K562 (cell line): ENCODE results near the gene RNF121. TPM values are rescaled to one million over a fixed set of nuclear protein-coding genes. Genes with fewer than 3 reads are reported as not detected.
"Not testable (repeated sequence)": the region's sequence is repeated elsewhere in the genome, so short reads cannot be mapped to it uniquely, and the experiment has no call there.

Experiments
- ATAC-seq: fragments of 200-7000 bp; cut with Tn5 transposase; 3 replicates; pipeline ENCODE4 v1.9.1; 2020; ENCODE audit warnings: moderate library complexity
- BruUV-seq: library from RNA; stranded (reverse); fragments of 400-500 nt; replicated peaks from 2 replicates; lab custom pipeline; 2021; lab: Mats Ljungman, UMichigan
- CTCF ChIA-PET: fragments of 300-600 bp; formaldehyde crosslinking; extraction: SDS; loops from one replicate; lab custom pipeline; 2021; ENCODE audit warnings: low intra/inter-chr PET ratio; lab: Yijun Ruan, JAX
- POLR2A ChIA-PET: fragments of 300-600, 350-650 bp; sonication (Branson Sonifier 250); formaldehyde crosslinking; extraction: SDS; loops from one replicate; lab custom pipeline; 2021; ENCODE audit warnings: antibody characterized with exemption, inconsistent platforms; lab: Yijun Ruan, JAX
- DNase-seq, 4 experiments: peaks; one replicate each; pipeline versions ENCODE4 v3.0.0 to v3.0.0-alpha.2; 2011 to 2018; ENCODE audit warnings: low spot score in 3 of 4, mixed read lengths in 3 of 4; ENCODE audit errors: extremely low read depth in 1 of 4
- FAIRE-seq: peaks from 2 replicates; lab custom pipeline; 2011; peaks lifted over from hg19 to GRCh38; lab: Jason Lieb, UNC
- H2AFZ ChIP-seq: 2 replicates; pipeline ENCODE4 v1.6.0; 2011; ENCODE audit warnings: low read depth, low read length, control low read depth, inconsistent platforms
- H3K27ac ChIP-seq: fragments of 200-600 bp; 3 replicates; pipeline ENCODE4 v1.8.0; 2011; ENCODE audit warnings: low read depth, mild to moderate bottlenecking, control low read depth, inconsistent platforms, low read length, moderate library complexity, mixed read lengths; ENCODE audit errors: extremely low read depth
- H3K27me3 ChIP-seq, 2 experiments: fragments of 300-600 bp in 1 of 2; 2 replicates in 1 of 2; 3 replicates in 1 of 2; pipeline versions ENCODE4 v1.6.0 to v1.8.0; 2011; ENCODE audit warnings: inconsistent platforms in 2 of 2, low read length in 2 of 2, mild to moderate bottlenecking in 1 of 2, mixed read lengths in 1 of 2, moderate library complexity in 1 of 2; ENCODE audit not compliant: control insufficient read depth in 2 of 2, insufficient read depth in 2 of 2
- H3K36me3 ChIP-seq: fragments of 300-600 bp; 3 replicates; pipeline ENCODE4 v1.8.0; 2011; ENCODE audit warnings: mild to moderate bottlenecking, low read length, inconsistent platforms; ENCODE audit not compliant: control insufficient read depth, insufficient read depth
- H3K4me1 ChIP-seq, 2 experiments: fragments of 200-600 bp in 1 of 2; replicated peaks in 1 of 2; 2 replicates in 1 of 2; 3 replicates in 1 of 2; pipeline versions ENCODE4 v1.5.1 to v1.8.0; 2011; ENCODE audit warnings: inconsistent platforms in 2 of 2, low read length in 2 of 2, mild to moderate bottlenecking in 1 of 2, mixed read lengths in 1 of 2, moderate library complexity in 1 of 2; ENCODE audit not compliant: control insufficient read depth in 2 of 2, insufficient read depth in 2 of 2
- H3K4me2 ChIP-seq: 2 replicates; pipeline ENCODE4 v1.6.1; 2011; ENCODE audit warnings: low read length, control low read depth, inconsistent platforms, mixed read lengths; ENCODE audit not compliant: insufficient read depth
- H3K4me3 ChIP-seq: fragments of 200-600 bp; sonication (generic), shearing (Covaris generic); 2 replicates; pipeline ENCODE4 v1.5.1; 2016; ENCODE audit warnings: control low read depth, inconsistent platforms
- H3K79me2 ChIP-seq: fragments of 200-600 bp; 3 replicates; pipeline ENCODE4 v1.8.0; 2011; ENCODE audit warnings: low read length, inconsistent platforms; ENCODE audit not compliant: control insufficient read depth, insufficient read depth
- H3K9ac ChIP-seq, 2 experiments: 2 replicates each; pipeline versions ENCODE4 v1.6.0 to v1.6.1; 2011; ENCODE audit warnings: low read depth in 2 of 2, low read length in 2 of 2, control low read depth in 1 of 2, inconsistent platforms in 1 of 2, mild to moderate bottlenecking in 1 of 2, mixed read lengths in 1 of 2; ENCODE audit not compliant: insufficient read depth in 1 of 2
- H3K9me1 ChIP-seq: one replicate; pipeline ENCODE4 v1.6.0; 2011; ENCODE audit warnings: inconsistent platforms, mild to moderate bottlenecking, low read length, moderate library complexity; ENCODE audit not compliant: control insufficient read depth, insufficient read depth
- H3K9me3 ChIP-seq: replicated peaks from 2 replicates; pipeline ENCODE4 v1.5.1; 2011; ENCODE audit warnings: low read depth, low read length, inconsistent platforms; ENCODE audit not compliant: control insufficient read depth, insufficient read depth
- H4K20me1 ChIP-seq: replicated peaks from 2 replicates; pipeline ENCODE4 v1.6.1; 2011; ENCODE audit warnings: low read length, inconsistent platforms, mixed read lengths; ENCODE audit not compliant: control insufficient read depth, insufficient read depth
- CREB1 ChIP-seq, 2 experiments: sonication (generic) in 1 of 2; formaldehyde crosslinking in 1 of 2; IDR thresholded peaks; 2 replicates each; pipeline versions ENCODE4 v1.6.1 to v1.8.0; 2012 to 2022; ENCODE audit warnings: inconsistent platforms in 1 of 2, mild to moderate bottlenecking in 1 of 2, missing genetic modification reagents in 1 of 2, moderate library complexity in 1 of 2
- CUX1 ChIP-seq: fragments of 200-800 bp; sonication (Bioruptor generic); IDR thresholded peaks from 2 replicates; pipeline ENCODE4 v1.6.1; 2016; ENCODE audit warnings: missing genetic modification characterization, missing compliant biosample characterization
- DACH1 ChIP-seq: fragments of 450-650 bp; IDR thresholded peaks from 2 replicates; pipeline ENCODE4 v1.6.1; 2018; ENCODE audit not compliant: partially characterized antibody
- SUPT5H ChIP-seq: fragments of 450-650 bp; IDR thresholded peaks from 2 replicates; pipeline ENCODE4 v1.6.1; 2016
- USF1 ChIP-seq: sonication (generic); formaldehyde crosslinking; IDR thresholded peaks from 2 replicates; pipeline ENCODE4 v1.9.0; 2022; ENCODE audit warnings: mild to moderate bottlenecking, missing genetic modification reagents
- ZBTB33 ChIP-seq: sonication (generic); formaldehyde crosslinking; IDR thresholded peaks from 2 replicates; pipeline ENCODE4 v1.8.1; 2023; ENCODE audit warnings: mild to moderate bottlenecking, missing genetic modification reagents
- WGBS: fragments of 100-300 bp; shearing (Covaris generic); methylation state at CpG from one replicate; pipeline ENCODE4 v1.1.6; 2016; ENCODE audit warnings: low coverage, mixed read lengths; ENCODE audit not compliant: insufficient coverage; ENCODE audit errors: missing lambda C conversion rate; 5-methylcytosine and 5-hydroxymethylcytosine counted together
- in situ Hi-C: fragments of 300-500 bp; cut with MboI; formaldehyde crosslinking; loops from 4 replicates; pipeline ENCODE4 v1.15.0; 2018; ENCODE audit warnings: inconsistent platforms, mixed read lengths
- intact Hi-C: fragments of 100-400 bp; cut with micrococcal nuclease; formaldehyde crosslinking; loops from 2 replicates; pipeline ENCODE4 v1.14.2; 2022
- polyA plus RNA-seq, 8 experiments: library from polyadenylated mRNA; depleted of rRNA in 4 of 8; stranded (reverse) in 5 of 8; unstranded in 3 of 8; fragments of >200 nt; fragmentation: Nextera tagmentation in 2 of 8; fragmentation: Illumina TruSeq in 1 of 8; extraction: Ambion mirVana in 2 of 8; extraction: Trizol in 1 of 8; gene quantifications; 2 replicates each; pipeline versions ENCODE4 v1.2.1 to v1.2.3, GENCODE V29; 2011 to 2014; ENCODE audit warnings: inconsistent platforms in 1 of 8, missing spikeins in 1 of 8
- total RNA-seq, 7 experiments: library from RNA; depleted of rRNA in 6 of 7; stranded (reverse); fragments of >200 nt in 6 of 7; fragmentation: Illumina TruSeq in 2 of 7; extraction: Trizol in 2 of 7; gene quantifications; 2 replicates each; pipeline versions ENCODE4 v1.2.1 to v1.2.3, GENCODE V29; 2011 to 2021; ENCODE audit warnings: low replicate concordance in 1 of 7

Gene RNF121
- total and polyA plus RNA-seq, 9 of the 15 experiments (the other 6 are each of a cell fraction or from before 2014, with no cell fraction given) = 8.0 to 63.4 (median 20.5) TPM

- TF ChIP-seq CREB1 (IDR thresholded peaks at IDR 0.05) (peak; percentile 38), CREB1 (CRISPR knock-in tag; IDR thresholded peaks at IDR 0.05) (peak; percentile 34; the same call in 1 of the 2 replicates), SUPT5H (peak; percentile 97)
These were observed at the start of gene RNF121 (continued) for GRCh38 chr11:71928737-71929443.

GRCh38 chr11:71885806-71886205 lies 43.0 kb upstream of the RNF121 start:
- BruUV-seq, H4K20me1 ChIP-seq, H3K36me3 ChIP-seq, FAIRE-seq, CTCF ChIA-PET, DNase-seq, H3K27me3 ChIP-seq: not testable (repeated sequence)
- TF ChIP-seq ZBTB33 (CRISPR knock-in tag) (peak; percentile 53; the same call in 1 of the 2 replicates), USF1 (CRISPR knock-in tag) (peak; percentile 37; the same call in 1 of the 2 replicates), DACH1 (peak; percentile 93), CUX1 (CRISPR knock-in tag) (0 out of 2 replicates have a peak, but pooled peaks have one; percentile 44)
- TF ChIP-seq, all 486 proteins: peak for 4; not testable (repeated sequence) for 482
- H3K9ac ChIP-seq, H3K9me1 ChIP-seq, H2AFZ ChIP-seq, POLR2A ChIA-PET, in situ Hi-C loops, H3K4me2 ChIP-seq, intact Hi-C loops, H3K27ac ChIP-seq, H3K4me1 ChIP-seq, H3K9me3 ChIP-seq, H3K4me3 ChIP-seq, H3K79me2 ChIP-seq, ATAC-seq: not testable (repeated sequence)
- WGBS = 79% methylated on average over 12 of the region's 12 CpGs
